IPS DF 19.7 (cell line): ENCODE data around the gene SLC13A1.
"Not testable (repeated sequence)": the region's sequence is repeated elsewhere in the genome, so short reads cannot be mapped to it uniquely, and the experiment has no call there.

Source experiments
- DNase-seq: peaks from one replicate; pipeline ENCODE4 v3.0.0-alpha.2; 2013; ENCODE audit warnings: low read depth, low spot score

The SLC13A1 gene, protein sequence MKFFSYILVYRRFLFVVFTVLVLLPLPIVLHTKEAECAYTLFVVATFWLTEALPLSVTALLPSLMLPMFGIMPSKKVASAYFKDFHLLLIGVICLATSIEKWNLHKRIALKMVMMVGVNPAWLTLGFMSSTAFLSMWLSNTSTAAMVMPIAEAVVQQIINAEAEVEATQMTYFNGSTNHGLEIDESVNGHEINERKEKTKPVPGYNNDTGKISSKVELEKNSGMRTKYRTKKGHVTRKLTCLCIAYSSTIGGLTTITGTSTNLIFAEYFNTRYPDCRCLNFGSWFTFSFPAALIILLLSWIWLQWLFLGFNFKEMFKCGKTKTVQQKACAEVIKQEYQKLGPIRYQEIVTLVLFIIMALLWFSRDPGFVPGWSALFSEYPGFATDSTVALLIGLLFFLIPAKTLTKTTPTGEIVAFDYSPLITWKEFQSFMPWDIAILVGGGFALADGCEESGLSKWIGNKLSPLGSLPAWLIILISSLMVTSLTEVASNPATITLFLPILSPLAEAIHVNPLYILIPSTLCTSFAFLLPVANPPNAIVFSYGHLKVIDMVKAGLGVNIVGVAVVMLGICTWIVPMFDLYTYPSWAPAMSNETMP

GRCh38 chr7:123199883-123200282 lies at the start of gene SLC13A1:
SLC13A1 (minus strand) TSS chr7:123199969; CDS start chr7:123199946, 23 bp downstream.
- DNase-seq, result no peak

DNA sequence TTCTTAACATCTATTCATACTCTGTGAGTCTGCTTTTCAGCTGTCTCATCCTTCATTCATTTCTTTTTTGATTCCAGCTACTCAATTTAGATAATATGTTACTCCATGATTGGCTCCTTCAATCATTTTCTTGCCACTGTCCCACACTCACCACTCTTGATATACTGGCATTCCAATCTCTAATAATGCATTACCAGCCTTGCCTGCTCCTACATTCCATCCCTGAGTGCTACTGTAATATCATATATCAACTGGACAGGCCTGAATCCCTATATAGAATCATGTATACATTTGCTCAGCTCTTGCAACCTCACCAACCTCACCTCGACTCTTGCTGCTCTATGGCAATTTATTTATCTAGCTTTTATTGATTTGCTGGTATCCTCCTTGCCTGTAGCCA lies 45.0 kb upstream of the SLC13A1 start:
- DNase-seq, result no peak

DNA sequence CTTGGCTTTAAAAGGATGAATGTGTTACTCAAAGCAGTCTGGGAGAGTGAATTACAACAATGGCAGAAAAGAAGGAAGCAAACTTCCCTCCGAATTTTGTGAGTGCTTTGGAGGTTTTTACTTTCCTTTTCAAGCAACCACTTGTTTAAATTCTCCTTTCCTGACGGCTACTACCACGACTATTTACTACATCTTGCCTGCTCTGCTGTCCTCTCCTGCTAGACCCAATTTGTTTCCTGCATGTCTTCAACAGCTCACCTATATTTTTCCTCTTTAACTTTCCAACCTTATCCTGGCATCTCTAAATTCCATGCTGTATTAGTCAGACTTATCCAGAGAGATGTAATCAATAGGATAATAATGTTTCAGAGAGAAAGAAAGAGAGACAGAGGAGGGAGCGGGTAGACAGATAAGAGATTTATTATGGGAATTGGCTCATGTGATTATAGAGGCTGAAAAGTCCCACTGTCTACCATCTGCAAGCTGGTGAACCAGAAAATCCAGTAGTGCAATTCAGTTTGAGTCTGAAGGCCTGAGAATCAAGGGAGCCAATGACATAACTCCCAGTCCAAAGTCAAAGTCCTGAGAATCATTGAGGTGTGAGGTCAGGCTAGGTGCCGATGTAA lies 42.8 kb upstream of the SLC13A1 start:
- no peak for DNase-seq

DNA sequence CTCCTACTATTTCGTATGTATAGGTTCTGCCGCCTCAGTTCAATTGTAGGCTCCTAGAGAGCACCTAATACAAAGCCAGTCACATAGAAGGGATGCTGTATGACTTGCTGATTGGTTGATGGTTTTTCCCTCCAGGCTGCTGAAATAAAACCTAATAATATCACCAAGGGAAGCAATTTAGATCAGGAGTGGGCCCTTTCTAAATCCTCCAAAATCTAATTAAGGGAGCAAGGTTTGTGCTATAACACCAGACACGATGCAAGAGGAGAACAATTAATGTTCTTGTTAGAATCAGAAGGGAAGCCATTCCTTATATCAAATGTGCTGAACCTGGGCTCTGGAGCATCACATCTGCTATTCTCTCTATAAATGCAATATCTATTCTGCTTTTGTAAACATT lies 42.0 kb upstream of the SLC13A1 start:
- no peak for DNase-seq

DNA sequence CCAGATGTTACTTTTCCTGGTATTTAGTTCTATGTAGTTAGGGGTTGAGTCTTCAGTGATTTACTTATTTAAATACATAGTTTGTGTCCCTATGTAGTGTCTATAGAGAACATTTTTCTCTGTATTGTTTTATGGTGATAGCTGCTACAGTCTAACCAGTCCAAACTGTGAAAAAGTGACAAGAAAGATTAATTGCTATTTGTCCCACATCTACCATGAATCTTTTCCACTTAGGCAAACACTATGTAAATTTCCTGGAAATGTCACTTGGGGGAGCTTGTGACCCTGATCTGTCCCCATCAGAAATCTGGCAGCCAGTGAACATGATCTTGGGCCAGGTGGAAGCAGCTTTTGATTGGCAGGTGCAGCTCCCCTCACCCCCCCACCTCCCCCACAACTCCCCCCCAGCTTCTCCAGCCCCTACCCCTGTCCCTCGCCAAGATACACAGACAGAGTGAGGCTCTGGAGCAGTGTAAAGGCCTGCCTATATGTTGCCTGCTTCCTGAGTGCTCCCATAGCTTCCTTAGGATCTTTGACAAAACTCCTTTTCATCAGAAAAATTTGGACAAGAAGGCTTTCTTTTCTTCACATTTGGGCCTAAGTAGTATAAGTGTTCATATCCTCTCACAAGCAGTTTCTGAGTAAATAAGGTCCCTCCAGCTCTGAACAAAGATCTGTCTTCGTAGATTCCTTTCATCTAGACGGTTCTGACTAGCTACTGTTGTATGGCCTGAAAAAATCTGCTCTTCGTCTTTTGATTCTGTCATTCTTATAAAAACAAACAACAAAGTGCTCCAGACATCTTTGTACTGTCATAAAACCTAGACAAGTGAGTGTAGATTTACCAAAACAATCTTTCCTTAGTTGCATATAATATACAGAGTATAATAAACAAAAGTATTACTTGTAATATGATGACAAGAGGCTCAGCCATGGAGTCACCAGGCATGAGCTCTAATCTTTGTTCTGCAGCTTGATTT lies 31.5 kb upstream of the SLC13A1 start:
- DNase-seq, result no peak

DNA sequence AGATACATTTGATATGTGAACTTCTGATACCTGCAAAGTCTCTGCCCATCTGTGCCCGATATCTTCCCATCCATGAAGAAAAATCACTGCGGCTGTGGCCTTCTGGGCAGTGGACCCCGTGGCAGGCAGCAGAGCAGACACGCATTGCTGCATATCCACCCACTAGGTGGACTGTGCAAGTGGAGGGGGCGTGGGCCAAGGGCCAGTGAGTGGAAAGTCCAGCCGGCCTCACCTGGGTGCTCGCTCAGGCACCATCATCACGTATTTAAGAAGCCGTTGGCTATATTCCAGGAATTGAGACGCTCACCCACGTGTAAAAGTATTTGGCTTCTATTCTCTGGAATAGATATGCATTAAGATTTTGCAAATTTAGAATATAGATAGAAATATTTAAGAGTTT lies 30.8 kb upstream of the SLC13A1 start:
- no peak for DNase-seq

- DNase-seq, result no peak
These were observed 30.4 kb upstream of the SLC13A1 start for GRCh38 chr7:123230147-123230546.

DNA sequence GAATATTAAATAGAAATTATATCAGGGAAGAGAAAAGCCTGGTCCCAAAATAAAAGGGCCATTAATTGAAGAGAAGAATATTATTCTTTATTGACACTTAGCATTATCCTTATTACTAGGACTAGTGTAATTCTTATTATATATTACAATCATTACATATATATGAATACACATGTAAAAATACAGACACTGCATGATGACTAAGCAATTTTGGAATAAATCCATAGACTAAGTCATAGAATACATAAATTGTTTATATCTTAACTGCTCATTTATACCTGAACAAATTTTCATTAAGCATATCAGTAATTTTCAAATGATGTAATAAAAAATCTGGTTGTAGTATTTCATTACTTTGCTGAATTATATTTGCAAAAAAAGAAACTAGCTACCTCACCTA lies 29.7 kb upstream of the SLC13A1 start:
- DNase-seq, result no peak

DNA sequence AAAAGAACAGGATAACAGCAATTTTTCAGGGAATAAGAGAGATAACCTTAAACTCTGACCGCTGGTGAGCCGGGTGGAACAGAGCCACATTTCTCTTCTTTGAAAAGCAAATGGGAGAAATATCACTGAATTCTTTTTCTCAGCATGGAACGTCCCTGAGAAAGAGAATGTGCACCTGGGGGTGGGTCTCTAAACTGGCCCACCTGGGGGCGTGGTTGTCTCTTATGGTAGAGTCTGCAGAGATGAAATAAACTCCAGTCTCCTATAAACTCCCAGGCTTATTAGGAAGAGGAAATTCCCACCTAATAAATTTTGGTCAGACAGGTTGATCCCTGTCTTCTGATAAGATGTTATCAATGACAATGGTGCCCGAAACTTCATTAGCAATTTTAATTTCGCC lies 27.9 kb upstream of the SLC13A1 start:
- not testable (repeated sequence) for DNase-seq

DNA sequence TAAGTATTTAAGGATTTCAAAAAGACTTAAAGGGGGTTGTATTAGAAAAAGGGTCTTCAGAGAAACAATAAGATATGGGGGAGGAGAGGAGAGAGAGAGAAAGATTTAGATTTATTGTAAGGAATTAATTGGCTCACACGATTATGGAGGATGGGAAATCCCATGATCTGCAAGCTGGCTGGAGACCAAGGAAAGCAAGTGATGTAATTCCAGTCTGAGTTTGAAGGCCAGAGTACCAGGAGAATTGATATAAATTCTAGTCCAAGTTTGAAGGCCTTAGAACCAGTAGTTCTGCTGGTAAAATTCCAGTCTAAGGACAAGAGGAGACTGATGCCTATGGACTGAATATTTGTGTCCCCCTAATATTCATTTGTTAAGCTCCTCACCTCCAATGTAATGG lies 20.6 kb upstream of the SLC13A1 start:
- DNase-seq, result no peak

- DNase-seq, result no peak
These were observed 19.1 kb upstream of the SLC13A1 start for GRCh38 chr7:123218866-123219265.

DNA sequence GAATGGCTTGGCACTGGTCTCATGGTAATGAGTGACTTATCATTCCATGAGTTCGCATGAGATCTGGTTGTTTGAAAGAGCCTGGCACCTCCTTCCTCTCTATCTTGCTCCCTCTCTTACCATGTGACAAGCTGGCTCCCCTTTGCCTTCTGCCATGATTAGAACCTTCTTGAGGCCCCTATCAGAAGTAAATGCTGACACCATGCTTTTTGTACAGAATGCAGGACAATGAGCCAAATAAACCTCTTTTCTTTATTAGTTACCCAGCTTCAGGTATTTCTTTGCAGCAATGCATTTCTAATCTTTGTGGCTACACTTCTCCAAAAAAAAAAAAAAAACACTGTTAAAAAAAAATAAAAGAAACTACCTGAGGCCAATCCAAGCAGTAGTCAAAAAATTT lies 17.1 kb upstream of the SLC13A1 start:
- no peak for DNase-seq

- no peak for DNase-seq
These were observed 15.6 kb upstream of the SLC13A1 start for GRCh38 chr7:123215350-123215749.

- no peak for DNase-seq
These were observed 11.8 kb upstream of the SLC13A1 start for GRCh38 chr7:123211545-123211944.

GRCh38 chr7:123210986-123211385 lies 11.2 kb upstream of the SLC13A1 start:
- DNase-seq, result no peak

DNA sequence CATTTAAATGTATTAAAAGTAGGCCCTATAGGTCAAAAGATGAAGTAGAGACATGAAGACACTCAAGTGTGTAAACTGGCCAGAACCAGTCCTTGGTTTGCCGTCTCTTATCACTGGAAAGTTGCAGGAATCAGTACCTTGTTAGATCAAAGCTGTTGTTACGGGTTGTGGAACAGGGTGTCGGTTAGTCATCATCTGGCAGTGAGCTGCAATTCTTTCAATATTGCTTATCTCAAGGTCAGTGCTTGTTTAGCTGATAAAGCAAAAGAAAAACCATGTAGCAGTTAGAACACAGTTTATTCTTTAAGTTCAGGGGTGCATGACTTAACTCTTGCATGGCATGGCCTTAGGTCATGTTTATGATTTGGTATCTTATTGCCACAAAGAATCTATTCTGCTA lies 10.0 kb upstream of the SLC13A1 start:
- no peak for DNase-seq

- DNase-seq, result no peak
These were observed 9.0 kb upstream of the SLC13A1 start for GRCh38 chr7:123208793-123209192.

DNA sequence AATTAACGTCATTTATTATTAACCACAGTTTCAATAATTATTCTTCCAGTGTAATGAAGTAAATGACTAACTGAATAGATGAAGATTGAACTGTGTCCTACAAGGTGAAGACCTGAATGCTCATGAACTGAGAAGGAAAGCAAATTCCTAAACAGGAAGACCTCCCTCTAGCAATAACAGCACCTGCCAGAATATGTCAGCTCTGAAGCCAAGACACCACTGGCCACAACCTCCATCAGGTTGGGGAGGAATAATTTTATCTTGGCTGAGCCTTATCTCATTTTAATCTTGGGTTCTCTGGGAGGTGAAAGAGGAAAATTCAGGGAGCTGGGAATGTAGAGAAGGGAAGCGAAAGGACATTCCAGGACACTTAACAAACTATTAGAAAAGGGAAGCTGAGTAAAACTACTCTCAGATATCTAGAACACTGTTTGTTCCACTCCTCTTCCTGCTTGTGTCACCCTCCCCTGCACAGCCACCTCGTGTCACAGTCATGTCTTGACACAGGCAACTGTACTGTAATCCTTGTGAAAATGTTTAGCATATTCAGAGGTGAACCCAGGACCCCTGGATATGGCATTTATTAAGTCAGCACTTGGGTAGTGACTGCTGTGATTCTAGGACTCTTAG lies 4.6 kb upstream of the SLC13A1 start:
- no peak for DNase-seq

DNA sequence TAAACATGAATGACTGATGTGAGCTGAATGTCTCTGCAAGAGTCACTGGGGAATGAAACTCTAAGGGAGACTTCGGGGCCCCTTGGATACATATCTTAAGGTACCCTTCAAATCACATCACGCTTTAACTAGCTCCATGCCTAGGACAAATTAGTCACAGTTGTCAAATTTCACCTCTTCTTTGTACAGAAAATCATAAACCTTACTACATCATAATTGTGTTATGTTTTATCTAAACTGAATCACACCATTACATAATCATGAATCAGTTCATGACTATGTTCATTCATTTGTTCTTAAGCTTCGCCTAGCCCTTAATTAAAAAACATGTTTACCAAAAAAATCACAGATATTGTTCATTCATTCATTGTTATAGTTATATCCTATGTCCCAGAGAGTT lies 2.1 kb upstream of the SLC13A1 start:
- DNase-seq, result no peak

DNA sequence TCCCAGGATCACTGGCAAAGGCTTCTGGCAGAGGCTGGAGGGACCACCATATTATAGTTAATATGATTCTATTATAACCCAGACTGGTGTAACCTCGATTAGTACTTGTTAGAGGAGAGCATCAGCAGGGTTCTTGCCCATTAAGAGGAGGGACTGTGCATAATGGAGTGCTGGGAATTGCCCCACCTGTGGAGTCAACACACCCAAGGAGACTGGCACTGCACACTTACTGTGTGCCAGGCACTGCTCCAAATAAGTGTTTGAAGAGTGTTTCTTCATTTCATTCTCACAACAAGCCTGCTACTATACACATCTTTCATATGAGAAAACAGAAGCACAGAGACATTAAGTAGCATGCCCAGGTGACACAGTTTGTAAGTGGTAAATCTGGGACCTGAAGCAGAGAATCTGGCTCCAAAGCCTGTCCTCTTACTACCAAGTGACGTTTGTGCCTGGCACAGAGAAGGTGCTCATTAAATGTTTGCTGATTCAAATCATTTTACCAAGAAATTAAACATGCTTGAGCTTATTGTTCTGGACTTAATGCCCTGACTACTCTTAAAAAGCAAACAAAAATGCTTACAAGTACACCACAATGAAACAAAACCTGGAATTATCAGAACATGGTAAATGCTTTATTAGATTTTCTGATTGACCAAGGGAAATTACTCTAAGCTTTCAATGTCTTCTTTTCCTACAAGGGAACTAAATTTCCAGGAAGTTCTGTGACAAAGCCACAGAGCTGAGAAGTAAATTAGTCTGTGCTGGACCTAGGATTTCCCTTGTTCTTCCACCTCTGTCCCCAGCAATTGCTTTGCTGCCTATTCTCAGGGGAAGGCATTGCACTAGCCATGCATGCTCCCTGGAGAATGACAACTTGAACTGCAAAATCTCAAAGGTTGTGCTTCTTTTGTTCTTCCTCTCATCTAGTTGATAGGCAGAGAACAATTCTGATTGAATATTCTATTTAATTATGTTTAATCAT lies 809 bp downstream of the SLC13A1 start:
- no peak for DNase-seq
